Activated naive CD4-positive, alpha-beta T cell treated with anti-CD3 and anti-CD28 coated beads, Interleukin-2, amount 50 U/mL, for 24 hours (primary cell): ENCODE results near the gene ARCN1.

Experiments used
- H3K27ac Mint-ChIP-seq: one replicate; pipeline ENCODE4 v1.8.0; 2021; ENCODE audit warnings: mild to moderate bottlenecking, mixed read lengths
- H3K27me3 Mint-ChIP-seq: one replicate; pipeline ENCODE4 v1.8.0; 2021; ENCODE audit warnings: mixed read lengths
- H3K36me3 Mint-ChIP-seq: one replicate; pipeline ENCODE4 v1.8.0; 2021; ENCODE audit warnings: mixed read lengths
- H3K4me1 Mint-ChIP-seq: one replicate; pipeline ENCODE4 v1.8.0; 2021; ENCODE audit warnings: mixed read lengths
- H3K4me3 Mint-ChIP-seq: one replicate; pipeline ENCODE4 v1.8.0; 2021; ENCODE audit warnings: mild to moderate bottlenecking, mixed read lengths
- H3K9me3 Mint-ChIP-seq: one replicate; pipeline ENCODE4 v1.8.0; 2021; ENCODE audit warnings: mixed read lengths

ARCN1 gene

DNA sequence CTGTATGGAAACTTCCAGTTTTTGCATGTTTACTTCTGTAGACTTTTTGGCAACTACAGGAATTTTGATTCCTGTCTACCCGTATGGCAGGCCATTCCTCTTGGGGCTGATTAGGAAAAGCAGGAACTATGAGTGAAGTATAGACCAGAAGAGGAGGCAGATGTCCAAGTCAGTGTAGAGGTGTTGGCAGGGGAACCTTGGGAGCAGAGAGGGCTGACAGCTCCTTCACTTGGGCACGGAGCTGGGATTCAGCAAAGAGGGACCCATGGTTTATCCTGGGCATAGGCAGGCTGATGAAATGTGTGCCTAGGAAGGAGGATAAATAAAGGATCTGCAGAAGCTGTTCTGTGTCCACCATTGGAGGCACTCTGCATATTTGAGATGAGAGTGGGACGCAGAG, 74.2 kb downstream of the ARCN1 start:
- Mint-ChIP-seq H3K9me3 (no peaks in the 10 kb centered on the region), H3K27ac (no peak overlapping the region), H3K27me3 (no peaks in the 10 kb centered on the region), H3K4me1 (no peaks in the 10 kb centered on the region), H3K4me3 (no peak overlapping the region), H3K36me3 (peaks cover 3% of the 10 kb centered on the region)

DNA sequence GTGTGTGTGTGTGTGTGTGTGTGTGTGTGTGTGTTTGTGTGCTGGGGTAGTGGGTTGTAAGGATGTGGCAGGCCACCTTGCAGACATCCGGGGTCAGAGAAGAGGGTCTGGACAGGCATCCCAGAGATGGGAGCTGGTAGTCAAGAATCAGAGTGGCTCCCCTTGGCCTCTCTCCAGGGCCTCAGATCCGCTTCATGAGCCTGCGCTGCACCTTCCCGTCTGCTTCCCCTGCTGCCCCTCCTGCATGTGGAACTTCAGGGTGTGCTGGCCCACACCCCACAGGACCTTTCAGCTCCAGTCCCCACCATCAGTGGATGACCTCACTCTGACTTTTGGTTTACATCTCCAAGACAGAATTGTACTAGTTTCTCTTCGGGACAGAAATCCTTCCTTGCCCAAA, 76.1 kb downstream of the ARCN1 start:
- Mint-ChIP-seq H3K9me3 (no peaks in the 10 kb centered on the region), H3K27me3 (no peaks in the 10 kb centered on the region), H3K36me3 (peaks cover 3% of the 10 kb centered on the region), H3K4me1 (peaks cover 14% of the 10 kb centered on the region), H3K4me3 (no peak overlapping the region), H3K27ac (no peak overlapping the region)

DNA sequence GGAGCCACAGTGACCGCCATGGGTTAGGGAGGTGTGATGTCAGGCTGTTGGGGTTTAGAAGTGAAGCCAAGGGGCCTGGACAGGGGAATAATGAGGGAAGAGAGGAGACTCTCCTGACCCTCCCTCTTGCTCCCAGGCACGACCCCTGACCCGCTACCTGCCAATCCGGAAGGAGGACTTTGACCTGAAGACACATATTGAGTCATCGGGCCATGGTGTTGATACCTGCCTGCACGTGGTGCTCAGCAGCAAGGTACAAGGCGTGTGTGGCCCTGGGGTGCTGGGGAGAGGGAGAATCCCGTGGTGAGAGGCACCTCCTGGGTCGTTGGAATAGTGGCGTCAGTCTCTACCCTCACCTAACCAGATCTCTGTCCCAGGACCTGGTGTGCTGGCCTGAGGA, 77.7 kb downstream of the ARCN1 start:
- H3K36me3 Mint-ChIP-seq, result peaks cover 3% of the 10 kb centered on the region
- peaks cover 14% of the 10 kb centered on the region for H3K4me1 Mint-ChIP-seq
- H3K27me3 Mint-ChIP-seq, result no peaks in the 10 kb centered on the region
- H3K9me3 Mint-ChIP-seq, result no peaks in the 10 kb centered on the region
- no peak overlapping the region for H3K27ac Mint-ChIP-seq
- no peak overlapping the region for H3K4me3 Mint-ChIP-seq

DNA sequence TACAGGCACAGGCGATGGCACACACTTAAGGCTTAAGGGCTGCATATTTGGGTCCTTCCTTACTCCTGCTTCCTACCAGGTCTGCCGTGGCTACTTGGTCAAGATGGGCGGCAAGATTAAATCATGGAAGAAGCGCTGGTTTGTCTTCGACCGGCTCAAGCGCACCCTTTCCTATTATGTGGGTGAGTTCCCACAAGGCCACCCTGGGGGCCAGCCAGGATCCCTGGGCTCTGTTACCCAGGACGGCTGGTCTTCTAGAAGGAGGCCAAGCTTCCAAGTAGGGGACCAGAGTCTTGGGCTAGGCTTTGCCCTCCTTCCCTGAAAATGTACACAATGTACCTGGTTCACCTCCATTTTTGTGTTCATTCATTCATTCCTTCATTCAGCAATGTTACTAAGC, 78.2 kb downstream of the ARCN1 start:
- Mint-ChIP-seq H3K9me3 (no peaks in the 10 kb centered on the region), H3K27ac (no peak overlapping the region), H3K27me3 (no peaks in the 10 kb centered on the region), H3K4me3 (no peak overlapping the region), H3K36me3 (peaks cover 3% of the 10 kb centered on the region), H3K4me1 (peaks cover 14% of the 10 kb centered on the region)

DNA sequence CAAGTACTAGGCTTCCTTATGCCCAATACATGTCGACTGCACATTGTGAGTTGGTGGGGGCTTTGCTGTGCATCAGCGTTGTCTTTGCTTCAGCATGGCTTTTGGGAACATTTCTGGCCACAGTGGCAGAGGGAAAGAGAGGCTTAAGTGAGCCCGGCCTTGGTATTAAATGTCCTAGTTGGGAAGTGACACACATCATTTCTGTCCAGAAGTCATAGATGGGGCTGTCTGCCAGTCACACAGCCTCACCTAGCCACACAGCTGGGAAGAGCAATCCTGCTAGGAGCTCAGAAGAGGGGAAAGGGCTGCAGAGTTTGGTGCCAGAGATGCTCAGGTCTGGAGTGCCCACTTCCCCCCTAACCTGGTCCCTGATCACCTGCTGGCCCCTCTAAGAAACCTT, 79.6 kb downstream of the ARCN1 start:
- Mint-ChIP-seq H3K9me3 (no peaks in the 10 kb centered on the region), H3K36me3 (peaks cover 1% of the 10 kb centered on the region), H3K4me1 (peaks cover 14% of the 10 kb centered on the region), H3K27me3 (no peaks in the 10 kb centered on the region), H3K27ac (no peak overlapping the region), H3K4me3 (no peak overlapping the region)
